ENCODE data around the gene C10orf88.
"Not testable (repeated sequence)": the region's sequence is repeated elsewhere in the genome, so short reads cannot be mapped to it uniquely, and the experiment has no call there.

C10orf88 gene

GRCh38 chr10:122957474-122957873, 3.4 kb upstream of the C10orf88 start:
- DNase-seq, result no peak

- no peak for DNase-seq
Observed at GRCh38 chr10:122955892-122956291, 1.9 kb upstream of the C10orf88 start.

GRCh38 chr10:122954731-122955050, 664 bp upstream of the C10orf88 start:
- DNase-seq, result peak in 1 of 14 donors; percentile 44

GRCh38 chr10:122949296-122949695, 4.7 kb downstream of the C10orf88 start:
- DNase-seq, result no peak

- no peak for DNase-seq
Observed at GRCh38 chr10:122939856-122940543, 14.0 kb downstream of the C10orf88 start.

GRCh38 chr10:122939133-122939855, 14.7 kb downstream of the C10orf88 start:
- DNase-seq, result no peak

GRCh38 chr10:122931088-122931906, 22.7 kb downstream of the C10orf88 start:
- DNase-seq, result no peak

GRCh38 chr10:122930140-122930539, 23.9 kb downstream of the C10orf88 start:
- DNase-seq, result no peak

- DNase-seq, result no peak
Observed at GRCh38 chr10:122915700-122916099, 38.3 kb downstream of the C10orf88 start.

GRCh38 chr10:122911889-122912484, 42.0 kb downstream of the C10orf88 start:
- DNase-seq, result peak in 2 of 14 donors; percentile 1 to 7

- DNase-seq, result no peak
Observed at GRCh38 chr10:122910310-122910709, 43.7 kb downstream of the C10orf88 start, which contains the start of gene FAM24A. TSS of gene FAM24A (plus strand) at chr10:122910610. CDS start at chr10:122911635, 1,025 bp downstream.

GRCh38 chr10:122903861-122904260, 50.2 kb downstream of the C10orf88 start:
- DNase-seq, result not testable (repeated sequence)

GRCh38 chr10:122894261-122894944, 59.6 kb downstream of the C10orf88 start:
- DNase-seq, result no peak

- DNase-seq, result no peak
Observed at GRCh38 chr10:122884166-122884565, 69.9 kb downstream of the C10orf88 start.

GRCh38 chr10:122882766-122883165, 71.3 kb downstream of the C10orf88 start:
- no peak for DNase-seq

Data from C1 segment of cervical spinal cord (tissue), 14 donors.